GM18519 (cell line): Measurements from ENCODE around the gene CLIC6.
"Not testable (repeated sequence)": the region's sequence is repeated elsewhere in the genome, so short reads cannot be mapped to it uniquely, and the experiment has no call there.

Experiments used
- ATAC-seq: cut with Tn5 transposase; IDR thresholded peaks from one replicate; pipeline ENCODE4 v1.9.1; 2021; ENCODE audit warnings: mild to moderate bottlenecking, moderate library complexity; ENCODE audit not compliant: unreplicated experiment, low FRiP score

CLIC6 gene

DNA sequence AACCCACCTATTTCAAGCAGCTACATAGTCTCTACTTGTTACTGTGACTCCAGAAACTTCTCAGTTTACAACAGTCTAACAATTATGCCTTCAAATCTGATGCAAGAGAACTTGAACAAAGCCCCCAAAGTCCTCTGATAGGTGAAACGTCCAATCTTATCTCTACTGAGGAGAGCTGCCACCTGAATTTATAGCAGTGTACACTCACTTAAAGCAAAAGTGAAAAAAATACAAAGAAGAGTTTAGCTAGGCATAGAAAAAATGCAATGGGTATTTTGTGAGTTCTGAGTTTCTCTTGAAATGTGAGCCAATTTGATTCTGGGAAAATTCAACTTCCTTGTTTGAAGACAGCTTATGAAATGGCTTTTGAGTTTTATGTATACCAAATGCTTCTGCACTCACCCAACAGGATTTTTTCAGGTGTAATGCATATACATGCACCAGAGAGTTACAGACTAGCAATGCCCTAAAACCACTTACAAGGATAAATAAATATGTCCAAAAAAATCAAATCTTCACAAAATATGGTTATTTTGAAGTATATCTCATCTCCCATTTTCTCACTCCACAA is 17.8 kb upstream of the CLIC6 start:
- no peak for ATAC-seq

- no peak for ATAC-seq
Measured at GRCh38 chr21:34651642-34652041, 17.2 kb upstream of the CLIC6 start.

GRCh38 chr21:34653522-34653921 is 15.3 kb upstream of the CLIC6 start:
- no peak for ATAC-seq

GRCh38 chr21:34661848-34662247 is 6.9 kb upstream of the CLIC6 start:
- ATAC-seq, result no peak

DNA sequence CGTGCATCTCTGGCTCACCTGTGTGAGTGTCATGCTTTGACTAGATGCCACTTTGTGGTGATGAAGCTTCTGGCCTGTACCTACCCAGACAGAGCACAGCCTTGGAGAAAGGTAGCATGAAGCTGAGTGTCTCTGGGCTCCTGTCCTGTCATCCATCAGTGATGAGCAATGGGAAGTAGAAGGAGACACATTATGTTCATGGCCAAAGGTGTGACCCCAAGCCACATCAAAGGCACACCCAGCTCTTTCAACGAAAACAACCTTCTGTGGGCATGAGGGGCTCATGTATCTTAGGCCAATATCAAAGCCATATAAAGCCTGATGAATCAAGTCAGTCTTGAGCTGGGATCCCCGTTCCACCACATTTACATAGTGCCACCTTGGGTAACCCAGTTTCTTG is 1.0 kb upstream of the CLIC6 start:
- ATAC-seq, result no peak

DNA sequence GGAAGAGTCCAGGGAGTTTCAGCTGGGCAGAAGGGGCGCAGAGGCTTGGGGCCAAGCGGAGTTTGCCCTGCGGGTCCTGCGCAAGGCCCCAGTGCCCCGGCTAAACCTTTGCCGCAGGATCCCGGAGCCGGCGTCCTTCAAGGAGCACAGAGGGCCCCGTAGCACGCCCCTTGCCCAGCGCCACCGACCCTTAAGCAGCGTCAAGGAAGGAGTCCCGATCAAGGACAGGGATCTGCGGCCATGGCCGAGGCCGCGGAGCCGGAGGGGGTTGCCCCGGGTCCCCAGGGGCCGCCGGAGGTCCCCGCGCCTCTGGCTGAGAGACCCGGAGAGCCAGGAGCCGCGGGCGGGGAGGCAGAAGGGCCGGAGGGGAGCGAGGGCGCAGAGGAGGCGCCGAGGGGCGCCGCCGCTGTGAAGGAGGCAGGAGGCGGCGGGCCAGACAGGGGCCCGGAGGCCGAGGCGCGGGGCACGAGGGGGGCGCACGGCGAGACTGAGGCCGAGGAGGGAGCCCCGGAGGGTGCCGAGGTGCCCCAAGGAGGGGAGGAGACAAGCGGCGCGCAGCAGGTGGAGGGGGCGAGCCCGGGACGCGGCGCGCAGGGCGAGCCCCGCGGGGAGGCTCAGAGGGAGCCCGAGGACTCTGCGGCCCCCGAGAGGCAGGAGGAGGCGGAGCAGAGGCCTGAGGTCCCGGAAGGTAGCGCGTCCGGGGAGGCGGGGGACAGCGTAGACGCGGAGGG is 520 bp downstream of the CLIC6 start:
- peak; percentile 44 for ATAC-seq

- not testable (repeated sequence) for ATAC-seq
Measured at GRCh38 chr21:34669880-34670219, 1.1 kb downstream of the CLIC6 start.

DNA sequence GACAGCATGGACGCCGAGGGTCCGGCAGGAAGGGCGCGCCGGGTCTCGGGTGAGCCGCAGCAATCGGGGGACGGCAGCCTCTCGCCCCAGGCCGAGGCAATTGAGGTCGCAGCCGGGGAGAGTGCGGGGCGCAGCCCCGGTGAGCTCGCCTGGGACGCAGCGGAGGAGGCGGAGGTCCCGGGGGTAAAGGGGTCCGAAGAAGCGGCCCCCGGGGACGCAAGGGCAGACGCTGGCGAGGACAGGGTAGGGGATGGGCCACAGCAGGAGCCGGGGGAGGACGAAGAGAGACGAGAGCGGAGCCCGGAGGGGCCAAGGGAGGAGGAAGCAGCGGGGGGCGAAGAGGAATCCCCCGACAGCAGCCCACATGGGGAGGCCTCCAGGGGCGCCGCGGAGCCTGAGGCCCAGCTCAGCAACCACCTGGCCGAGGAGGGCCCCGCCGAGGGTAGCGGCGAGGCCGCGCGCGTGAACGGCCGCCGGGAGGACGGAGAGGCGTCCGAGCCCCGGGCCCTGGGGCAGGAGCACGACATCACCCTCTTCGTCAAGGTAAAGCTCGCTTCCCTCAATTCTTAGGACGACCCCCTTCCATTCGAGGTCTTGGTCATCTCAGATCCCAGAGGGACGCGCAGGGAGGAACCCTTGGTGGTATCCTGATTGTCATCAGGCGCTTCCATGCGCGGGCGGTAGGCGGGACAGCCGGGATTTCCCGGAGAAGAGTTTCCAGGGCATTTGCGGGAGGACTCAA is 1.6 kb downstream of the CLIC6 start:
- no peak for ATAC-seq

DNA sequence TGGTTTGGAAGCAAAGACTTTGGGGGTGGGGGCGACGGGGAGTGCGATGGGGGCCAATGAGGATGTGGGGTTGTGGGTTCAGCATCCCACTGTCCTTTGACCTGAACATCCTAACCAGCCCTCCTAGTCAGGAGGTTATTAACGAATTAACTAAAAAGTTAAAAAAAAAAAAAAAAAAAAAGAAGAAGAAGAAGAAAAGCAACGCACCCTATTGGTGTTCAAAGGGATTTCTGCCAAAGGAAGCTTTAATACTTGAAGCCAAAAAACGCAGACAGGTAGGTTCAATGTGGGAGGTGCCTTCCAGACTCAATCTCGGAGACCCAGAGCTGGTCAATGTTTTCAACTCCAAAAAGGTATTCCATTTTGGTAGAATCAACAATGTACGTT is 2.2 kb downstream of the CLIC6 start:
- no peak for ATAC-seq

GRCh38 chr21:34671462-34671861 is 2.7 kb downstream of the CLIC6 start:
- ATAC-seq, result no peak

DNA sequence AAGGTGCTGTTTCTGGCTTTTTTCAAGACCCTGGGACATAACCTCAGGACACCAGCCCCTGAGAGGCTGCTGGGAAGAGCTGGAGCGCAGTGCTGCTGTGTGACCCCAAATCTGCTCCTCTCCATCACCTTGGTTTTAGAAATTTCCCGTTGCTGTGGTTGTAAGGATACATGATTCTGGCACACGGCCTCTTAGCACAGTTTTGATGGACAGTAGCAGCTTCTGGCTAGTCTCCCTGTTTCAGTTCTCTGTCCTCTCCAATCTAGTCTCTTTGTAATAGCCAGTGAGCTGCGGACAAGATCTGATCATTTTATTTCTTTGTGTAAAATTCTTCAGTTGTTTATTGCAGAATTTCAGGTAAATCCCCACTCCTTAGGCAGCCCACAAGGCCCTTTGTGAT is 3.1 kb downstream of the CLIC6 start:
- ATAC-seq, result no peak

DNA sequence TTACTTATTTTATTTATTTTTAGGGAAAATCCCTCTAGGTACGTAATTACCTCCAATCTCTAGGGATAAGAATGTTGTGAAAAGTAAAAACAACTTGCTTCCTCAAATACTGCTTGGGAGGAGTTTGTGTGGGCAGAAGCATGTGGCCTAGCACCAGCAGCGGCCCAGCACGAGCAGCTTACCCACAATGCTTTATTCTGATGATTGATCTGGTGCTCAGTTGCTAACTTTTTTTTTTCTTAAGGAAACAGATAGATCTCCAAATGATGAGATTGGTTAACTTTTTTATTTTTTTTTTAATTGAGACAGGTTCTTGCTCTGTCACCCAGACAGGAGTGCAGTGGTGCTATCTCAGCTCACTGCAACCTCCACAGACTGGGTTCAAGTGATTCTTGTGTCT is 4.2 kb downstream of the CLIC6 start:
- ATAC-seq, result no peak

DNA sequence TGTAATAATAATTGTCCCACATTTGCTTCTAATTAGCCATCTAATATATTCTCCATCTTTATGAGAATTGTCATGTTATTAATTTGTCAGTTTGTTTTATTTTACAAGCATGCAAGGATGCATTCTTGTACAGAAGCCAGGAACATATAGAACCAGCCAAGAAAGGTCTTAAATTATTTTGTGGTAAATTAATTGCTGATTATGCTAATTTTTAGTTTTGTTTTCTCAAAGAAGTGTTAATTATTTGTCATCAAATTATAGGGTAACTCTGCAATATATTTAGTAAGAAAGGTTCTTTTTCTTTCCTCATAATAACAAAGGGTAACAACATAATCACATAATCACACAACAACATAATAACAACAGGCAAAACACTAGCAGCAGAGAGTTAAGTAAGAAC is 5.7 kb downstream of the CLIC6 start:
- ATAC-seq, result no peak

GRCh38 chr21:34675871-34676270 is 7.1 kb downstream of the CLIC6 start:
- no peak for ATAC-seq

DNA sequence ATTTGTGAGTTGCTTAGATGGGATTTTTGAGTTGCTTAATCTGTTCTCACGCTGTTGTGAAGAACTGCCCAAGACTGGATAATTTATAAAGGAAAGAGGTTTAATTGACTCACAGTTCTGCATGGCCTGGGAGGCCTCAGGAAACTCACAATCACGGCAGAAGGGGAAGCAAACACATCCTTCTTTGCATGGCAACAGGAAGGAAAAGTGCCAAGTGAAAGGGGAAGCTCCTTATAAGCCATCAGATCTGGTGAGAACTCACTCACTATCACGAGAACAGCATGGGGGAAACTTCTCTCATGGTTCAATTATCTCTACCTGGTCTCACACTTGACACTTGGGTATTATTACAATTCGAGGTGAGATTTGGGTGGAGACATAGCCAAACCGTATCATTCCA is 10.3 kb downstream of the CLIC6 start:
- ATAC-seq, result no peak

GRCh38 chr21:34684174-34684876 is 15.5 kb downstream of the CLIC6 start:
- ATAC-seq, result no peak

GRCh38 chr21:34687065-34687464 is 18.3 kb downstream of the CLIC6 start:
- ATAC-seq, result no peak

- ATAC-seq, result no peak
Measured at GRCh38 chr21:34687745-34688144, 19.0 kb downstream of the CLIC6 start.

GRCh38 chr21:34688145-34688544 is 19.4 kb downstream of the CLIC6 start:
- no peak for ATAC-seq

- ATAC-seq, result no peak
Measured at GRCh38 chr21:34688715-34689114, 19.9 kb downstream of the CLIC6 start.

- ATAC-seq, result no peak
Measured at GRCh38 chr21:34690041-34690792, 21.4 kb downstream of the CLIC6 start.
